GM21825 (cell line): ENCODE data around the gene KAZN.

ENCODE experiments used
- ATAC-seq: cut with Tn5 transposase; IDR thresholded peaks from one replicate; pipeline ENCODE4 v1.9.1; 2021; ENCODE audit warnings: mild to moderate bottlenecking, moderate library complexity; ENCODE audit not compliant: unreplicated experiment

The KAZN gene

DNA sequence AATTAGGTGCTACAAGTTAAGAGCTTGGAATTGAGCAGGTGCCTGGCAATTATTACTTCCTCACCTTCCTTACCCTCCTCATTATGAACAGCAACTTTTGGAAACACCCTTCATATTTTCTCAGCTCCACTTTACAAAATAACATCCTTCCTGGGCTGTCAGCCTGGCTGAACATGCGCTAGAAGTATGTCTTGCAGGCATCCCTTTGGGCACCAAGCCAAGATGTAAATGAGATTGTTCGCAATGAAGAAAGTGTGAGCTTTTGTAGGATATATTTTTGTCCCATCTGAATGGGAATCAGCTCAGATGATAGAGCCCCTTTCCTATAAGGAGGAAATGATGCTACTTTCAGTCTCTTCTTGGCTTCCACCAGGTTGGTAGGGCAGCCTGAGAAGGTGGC lies 245.9 kb downstream of the KAZN start:
- no peak for ATAC-seq

DNA sequence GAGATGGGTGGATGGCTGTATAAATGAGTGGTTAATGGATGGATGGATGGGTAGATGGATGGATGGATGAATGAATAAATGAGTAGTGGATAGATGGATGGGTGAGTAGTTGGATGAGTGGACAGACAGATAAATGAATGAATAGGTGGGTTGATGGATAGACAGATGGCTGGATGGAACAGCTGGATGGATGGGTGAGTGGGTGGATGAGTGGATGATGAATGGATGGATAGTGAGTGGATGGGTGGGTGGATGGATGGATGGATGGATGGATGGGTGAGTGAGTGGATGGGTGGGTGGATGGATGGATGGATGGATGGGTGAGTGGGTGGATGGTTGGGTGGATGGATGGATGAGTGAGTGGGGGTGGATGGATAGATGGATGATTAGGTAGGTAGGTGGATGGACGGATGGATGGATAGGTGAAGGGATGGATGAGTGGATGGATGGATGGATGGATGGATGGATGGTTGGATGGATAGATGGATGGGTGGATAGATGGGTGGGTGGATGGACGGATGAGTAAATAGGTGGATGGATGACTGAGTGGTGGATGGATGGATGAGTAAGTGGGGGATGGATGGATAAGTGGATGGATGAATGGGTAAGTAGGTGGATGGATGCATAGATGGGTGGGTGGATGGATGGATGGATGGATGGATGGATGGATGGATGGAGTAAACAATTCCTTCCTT lies 246.6 kb downstream of the KAZN start:
- no peak for ATAC-seq

DNA sequence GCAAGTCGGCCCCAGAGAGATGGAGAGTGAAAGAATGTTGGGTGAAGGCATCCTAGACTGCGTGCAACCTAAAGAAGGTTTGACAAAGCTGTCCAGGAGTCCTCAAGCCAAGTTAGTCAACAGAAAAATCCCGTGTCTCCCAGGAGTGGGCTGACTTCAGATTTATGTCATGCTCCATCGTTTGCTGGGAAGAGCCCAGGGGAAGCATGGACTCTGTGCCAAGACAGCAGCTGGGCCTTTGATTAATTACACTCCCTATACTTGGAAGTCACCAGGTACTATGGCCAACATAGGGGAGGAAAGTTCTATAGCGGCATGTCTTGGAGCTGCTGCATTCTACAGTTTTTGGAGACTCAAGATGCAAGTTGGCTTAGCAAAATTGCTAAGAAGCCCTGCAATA lies 247.4 kb downstream of the KAZN start:
- ATAC-seq = no peak

DNA sequence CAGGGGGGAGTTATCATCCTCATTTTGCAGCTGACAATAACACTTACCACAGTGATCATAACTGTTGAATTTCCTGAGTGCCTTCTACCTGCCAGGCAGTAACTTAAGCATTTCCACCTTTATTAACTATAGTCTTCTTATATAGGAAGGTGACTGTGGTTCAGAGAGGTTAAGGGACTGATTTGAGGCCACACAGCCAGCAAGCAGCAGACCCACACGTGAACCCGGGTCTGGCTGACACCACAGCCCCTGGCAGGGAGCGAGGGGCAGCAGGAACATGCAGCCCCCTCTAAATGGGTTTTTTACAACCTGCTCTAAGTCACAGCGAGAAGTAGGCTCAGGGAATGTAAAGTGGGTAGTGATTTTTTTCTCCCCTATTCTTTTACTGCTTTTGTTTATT lies 248.2 kb downstream of the KAZN start:
- no peak for ATAC-seq

DNA sequence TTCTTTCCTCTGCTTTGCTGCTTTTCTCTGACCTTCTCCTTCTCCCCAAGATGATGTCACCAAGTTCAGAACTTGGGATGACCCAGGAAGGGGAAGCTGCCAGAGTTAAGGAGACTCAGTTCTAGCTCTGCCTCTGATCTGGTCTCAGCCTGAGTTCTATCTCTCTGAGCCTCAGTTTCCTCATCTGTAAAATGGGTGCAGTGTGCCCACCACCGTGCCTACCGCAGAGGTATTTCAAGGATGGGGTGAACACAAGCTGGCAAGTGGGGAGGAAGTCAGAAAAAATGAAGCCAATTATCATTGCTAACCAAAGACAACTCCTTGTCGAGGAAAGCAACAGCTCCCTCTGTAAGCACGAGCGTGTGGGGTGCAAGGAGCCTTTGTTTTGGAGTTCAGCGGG lies 249.7 kb downstream of the KAZN start:
- no peak for ATAC-seq

DNA sequence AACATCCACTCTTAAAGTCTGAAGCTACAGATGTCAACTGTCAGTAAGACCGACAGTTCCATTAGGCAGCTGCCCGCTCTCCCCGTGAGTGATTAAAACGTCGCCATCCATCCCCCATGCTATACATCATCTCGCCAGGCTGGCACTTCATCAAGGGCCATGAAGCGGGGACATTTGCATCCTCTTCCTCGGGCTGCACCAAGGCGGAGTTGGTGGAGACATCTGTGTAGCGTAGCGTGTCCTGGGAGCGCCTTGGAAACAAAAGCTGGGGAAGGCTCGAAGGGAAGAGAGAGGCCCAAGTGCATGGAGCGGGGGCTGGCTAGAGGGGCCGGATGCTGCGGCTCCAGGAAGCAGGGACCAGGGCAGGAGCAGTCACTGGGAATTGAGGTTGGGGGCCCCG lies 250.1 kb downstream of the KAZN start:
- no peak for ATAC-seq

DNA sequence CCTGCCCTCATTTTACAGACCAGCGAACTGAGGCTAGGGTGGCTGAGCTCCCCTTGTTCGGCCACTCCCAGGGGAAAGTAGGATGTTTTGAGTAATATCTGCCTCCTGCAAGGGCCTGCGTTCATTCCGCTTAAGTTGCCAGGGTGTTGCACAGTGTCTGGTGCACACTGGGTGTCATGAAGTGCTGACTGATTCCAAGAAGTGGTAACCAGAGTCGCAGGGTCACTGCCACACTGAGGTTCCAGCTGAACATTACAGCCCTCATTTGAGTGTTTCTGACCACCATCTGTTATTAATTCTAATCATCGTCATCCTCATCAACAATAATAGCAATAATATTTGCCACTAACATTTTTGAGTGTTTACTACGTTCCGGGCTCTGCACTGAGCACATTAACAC lies 250.6 kb downstream of the KAZN start:
- ATAC-seq = no peak

DNA sequence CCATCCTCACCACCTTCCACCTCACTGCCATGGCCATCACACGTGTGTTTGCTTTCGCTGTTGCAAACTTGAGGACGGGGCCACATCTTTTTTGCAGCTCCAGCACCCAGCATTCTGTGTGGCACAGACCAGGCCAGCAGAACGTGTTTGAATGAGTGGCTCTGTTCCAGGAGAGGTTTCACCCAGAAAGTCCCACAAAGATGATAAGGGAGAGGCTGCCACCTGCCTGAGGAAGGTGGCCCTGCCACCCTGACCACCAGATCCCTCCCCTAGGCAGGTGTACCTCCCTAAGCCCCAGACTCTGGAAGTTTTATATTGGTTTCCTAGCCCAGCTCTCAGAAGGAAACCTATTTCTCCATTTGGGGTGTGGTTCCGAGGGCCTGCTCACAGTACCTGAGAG lies 252.1 kb downstream of the KAZN start:
- ATAC-seq = no peak

DNA sequence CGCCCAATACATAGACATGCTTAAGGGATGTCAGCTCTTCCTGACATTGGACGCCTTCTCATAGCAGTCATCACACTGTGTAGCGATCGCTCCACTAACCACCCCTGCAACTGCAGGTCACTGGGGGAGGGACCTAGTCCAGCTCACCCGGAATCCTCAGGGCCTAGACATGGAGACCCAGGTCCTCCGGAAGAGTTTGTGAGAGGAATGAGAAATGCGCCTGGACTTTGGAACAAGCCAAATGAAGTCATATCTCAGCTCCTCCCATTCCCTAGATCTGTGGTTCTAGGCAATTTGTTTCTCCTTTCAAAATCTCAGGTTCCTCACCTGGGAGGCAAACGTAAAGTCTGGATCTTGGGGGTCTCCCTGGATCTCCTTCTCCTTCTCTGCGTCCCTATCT lies 253.3 kb downstream of the KAZN start:
- no peak for ATAC-seq

DNA sequence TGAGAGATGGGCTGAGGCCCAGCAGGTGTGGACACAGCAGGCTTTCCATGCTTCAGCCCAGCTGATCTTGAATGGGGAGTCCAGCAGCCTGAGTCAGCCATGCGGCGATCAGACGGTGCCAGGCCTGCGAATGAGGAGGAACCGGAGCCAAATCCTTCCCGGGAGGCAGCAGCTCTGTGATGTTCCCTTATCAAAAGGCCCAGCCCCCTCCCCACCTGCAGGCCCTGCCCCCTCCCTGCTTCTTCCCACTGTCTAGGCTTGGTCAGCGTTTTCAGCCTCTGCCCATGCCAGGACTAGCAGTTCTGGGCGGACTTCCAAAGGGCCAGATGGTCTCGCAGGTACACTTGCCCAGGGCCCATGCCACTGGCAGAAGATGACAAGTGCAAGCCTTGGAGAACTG lies 253.8 kb downstream of the KAZN start:
- no peak for ATAC-seq

DNA sequence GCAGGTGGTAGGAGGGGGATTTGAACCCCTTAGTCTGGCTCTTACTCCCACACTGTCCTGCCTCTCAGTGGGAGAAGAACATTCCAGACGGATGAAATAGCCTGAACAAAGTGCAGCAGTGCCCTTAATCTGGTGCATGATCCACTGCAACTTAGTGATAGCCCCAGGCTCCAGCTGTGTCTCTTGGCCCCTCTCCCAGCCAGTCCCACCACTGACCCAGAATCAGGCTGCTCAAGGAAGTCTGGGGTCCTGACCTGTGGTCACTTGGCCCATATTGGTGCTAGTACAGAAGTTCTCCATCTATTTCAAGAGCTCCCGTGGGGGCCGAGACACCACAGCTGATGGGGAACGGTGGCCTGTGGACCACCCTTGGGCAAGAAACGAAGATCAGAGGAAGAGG lies 255.0 kb downstream of the KAZN start:
- no peak for ATAC-seq

DNA sequence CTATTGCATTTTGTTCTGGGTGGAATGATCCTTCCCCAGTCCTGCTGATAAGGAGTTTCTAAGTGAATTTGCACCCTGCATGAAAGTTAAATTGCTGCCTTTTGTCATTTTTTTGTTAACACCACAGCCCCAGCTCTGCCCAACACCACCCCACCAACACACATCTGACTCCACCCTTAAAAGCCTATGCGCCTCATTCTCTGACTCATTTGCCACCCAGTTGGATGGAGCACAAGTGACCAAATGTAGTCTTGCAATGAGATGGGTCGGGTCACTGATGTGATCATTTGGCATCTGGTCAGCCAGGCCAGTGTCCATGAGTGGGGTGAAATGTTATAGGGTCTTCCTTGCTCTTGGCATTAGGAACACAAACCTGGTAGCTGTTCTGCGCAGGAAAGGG lies 256.8 kb downstream of the KAZN start:
- ATAC-seq = no peak

DNA sequence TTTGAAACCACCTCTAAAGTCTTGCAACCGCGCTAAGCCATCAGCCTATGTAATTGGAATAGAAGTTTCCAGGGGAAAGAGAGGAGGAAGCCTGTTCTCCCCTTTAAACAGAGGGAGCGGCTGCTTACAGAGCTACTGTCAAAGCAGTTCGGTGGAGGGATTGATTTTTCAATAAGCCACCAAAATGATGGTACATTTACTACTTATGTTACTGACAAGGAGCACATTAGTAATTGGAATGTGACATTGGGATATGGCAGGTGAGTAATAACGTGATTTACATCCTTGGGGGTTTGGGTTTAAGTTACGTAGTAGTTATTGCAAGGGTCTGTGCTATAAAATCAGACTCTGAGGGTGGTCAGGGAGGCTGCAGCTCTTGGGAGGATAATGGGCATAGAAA lies 257.3 kb downstream of the KAZN start:
- no peak for ATAC-seq

DNA sequence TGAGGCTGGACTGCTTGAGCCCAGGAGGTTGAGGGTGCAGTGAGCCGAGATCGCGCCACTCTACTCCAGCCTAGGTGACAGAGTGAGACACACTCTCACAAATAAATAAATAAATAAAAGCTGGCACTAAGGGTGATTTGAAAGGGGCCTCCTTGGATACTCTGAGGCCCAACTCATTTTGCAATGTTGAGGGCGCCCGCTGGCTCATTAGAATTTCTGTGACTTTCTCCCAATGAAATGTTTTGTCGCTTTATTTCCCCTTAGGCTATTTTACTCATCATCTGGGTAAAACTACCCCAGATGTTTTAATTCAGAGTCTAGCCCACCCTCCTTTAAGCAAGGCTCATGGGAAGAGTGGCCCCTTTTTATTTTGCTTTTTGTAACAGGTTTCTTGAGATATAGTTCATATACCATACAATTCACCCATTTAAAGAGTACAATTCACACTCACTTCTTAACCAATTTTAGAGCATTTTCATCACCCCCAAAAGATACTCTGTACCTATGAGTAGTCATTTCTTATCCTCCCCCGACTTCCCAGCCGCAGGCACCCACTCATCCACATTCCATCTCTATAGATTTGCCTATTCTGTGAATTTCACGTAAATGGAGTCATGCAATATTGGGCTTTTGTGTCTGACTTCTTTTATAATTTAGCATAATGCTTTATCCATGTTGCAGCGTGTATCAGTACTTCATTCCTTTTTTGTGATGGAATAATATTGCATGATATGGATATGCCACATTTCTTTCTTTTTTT lies 259.1 kb downstream of the KAZN start:
- ATAC-seq = no peak

DNA sequence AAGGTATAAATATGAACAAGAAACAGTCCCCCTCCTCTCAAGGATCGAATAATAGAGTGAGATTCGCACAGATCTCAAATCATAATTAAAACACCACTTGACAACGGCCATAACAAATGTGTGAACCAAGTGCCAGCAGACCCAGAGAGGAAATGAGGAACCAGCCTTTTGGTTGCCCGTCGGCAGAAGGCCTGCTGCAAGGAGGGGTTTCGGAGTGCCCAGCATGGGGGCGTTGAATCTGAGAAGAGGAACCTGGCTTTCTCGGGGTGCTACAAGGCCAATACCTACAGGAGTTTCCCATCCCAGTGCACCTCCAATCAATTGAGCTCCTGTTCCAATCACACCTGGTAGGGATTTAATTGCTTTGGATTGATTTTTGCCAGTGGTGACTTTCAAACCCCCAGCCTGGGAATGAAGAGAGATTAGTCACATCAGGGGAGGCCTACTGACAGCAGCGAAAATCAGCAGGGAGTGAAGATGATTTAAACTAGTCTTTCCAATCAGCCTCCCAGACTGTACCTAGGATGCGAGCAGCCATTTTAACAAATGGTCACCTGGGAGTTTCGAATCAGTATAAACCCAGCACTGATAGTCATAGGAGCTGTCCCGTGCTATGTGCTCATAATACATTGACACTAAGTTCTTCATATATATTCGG lies 263.8 kb downstream of the KAZN start:
- ATAC-seq = no peak

DNA sequence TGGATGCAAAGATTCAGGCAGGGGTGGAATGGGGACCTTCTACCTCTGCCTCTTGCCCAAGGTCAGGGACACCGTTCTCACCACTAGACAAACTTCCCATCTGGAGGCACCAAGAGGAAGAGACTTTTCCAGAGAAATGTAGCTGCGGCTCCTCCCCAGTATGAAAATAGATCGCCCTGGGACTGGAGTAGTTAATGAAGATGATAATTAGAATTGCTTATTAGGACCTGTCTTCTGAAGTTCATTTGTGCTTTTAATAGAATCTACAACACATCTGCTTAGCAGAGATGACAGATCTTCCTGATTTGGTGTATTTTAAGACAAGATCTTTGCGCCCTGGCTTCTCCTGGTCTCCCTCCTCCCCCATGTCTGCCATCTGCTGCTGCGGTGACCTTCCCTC lies 266.6 kb downstream of the KAZN start:
- no peak for ATAC-seq

DNA sequence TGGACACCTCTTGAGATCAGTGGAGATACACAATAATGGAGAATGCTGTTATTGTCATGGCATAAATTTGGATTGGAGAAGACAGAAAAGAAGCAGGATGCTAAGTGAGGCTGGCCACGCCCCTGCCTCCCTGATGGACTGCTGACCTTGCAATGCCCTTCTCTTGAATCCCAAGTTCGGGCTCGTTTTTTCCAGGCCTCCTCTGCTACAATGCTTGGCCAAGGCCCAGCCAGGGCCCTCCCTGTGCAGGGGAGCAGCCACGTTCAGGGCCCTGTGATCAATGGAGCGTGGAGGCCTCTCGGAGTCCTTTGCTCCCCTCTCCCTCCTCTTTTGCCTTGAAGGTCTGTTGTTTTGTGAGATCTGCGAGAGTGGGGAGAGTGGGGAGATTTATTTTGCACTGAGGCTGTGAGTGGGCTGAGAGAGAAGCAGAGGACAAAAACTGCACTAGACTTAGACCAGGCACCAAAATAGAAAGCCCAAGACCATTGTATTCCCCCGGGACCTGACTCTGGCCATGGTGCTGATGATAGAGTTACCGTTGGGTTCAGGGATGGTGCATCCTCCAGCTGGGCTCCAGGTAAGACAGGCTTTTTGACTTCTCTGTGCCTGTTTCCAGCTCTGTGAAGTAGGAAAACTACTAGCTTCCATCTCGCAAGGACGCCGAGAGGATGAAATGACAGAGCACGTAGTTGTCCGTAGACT lies 268.6 kb downstream of the KAZN start:
- ATAC-seq = no peak

DNA sequence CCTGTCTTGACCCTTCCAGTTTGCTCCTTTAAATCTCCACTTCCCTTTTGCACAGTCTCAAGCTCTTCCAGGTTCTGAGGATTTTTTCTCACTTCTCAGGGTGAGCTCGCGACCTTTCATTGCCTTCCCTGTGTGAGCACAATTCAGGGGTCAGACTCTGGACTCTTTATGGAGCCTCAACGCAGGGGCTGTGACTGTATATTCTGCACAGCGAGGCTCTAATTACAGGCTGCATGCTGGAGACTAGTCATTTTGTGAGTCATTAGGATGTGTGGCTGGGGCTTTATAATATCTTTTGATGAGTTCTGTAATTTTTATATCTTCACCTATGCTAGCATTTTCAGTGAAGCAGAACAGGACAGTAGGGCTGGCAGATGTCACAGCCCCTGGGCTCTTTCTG lies 270.7 kb downstream of the KAZN start:
- no peak for ATAC-seq

DNA sequence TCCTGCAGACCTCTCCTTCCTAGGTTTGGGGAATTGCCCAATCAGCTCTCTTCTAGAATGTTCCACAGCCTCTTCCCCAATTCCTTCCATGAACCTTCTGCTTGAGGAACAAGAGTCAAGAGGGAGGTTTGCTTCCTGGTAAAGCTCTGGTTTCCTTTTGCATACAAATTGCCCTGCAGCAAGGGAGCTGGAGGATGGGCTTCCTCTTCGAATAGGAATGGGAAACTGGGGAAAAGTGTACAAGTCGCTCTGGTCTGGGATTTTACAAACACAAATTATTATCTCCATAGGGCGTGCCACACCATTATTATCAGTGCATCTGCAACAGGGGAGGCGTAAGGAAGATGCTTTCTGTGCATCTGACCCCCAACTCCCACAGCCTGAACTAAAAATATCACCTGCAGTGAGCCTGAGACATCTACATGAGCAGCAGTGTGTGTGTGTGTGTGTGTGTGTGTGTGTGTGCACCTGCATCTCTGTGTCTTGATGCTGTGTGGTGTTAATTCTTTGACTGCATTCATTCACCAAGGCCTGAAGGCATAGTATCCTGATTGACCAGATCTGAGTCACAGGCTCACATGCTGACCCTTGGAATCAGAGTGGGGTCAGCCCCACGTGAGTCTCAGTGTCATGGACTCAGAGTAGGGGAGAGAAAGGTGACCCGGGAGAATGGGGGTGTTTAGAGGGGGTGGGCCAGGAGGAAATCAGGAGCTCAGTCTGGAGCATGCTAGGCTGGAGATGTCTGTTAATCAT lies 272.9 kb downstream of the KAZN start:
- no peak for ATAC-seq

DNA sequence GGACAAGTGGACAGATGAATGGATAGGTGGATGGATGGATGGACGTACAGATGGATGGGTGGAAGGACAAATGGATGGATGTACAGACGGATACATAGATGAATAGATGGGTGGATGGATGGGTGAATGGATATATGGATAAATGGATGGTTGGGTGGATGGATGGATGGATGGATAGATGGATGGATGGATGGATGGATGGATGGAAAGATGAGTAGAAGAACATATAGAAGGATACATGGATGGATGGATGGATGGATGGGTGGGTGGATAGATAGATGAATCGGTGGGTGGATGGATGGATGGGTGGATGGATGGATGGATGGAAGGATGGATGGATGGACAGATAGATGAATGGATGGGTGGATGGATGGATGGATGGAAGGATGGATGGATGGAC lies 274.3 kb downstream of the KAZN start:
- ATAC-seq = no peak

DNA sequence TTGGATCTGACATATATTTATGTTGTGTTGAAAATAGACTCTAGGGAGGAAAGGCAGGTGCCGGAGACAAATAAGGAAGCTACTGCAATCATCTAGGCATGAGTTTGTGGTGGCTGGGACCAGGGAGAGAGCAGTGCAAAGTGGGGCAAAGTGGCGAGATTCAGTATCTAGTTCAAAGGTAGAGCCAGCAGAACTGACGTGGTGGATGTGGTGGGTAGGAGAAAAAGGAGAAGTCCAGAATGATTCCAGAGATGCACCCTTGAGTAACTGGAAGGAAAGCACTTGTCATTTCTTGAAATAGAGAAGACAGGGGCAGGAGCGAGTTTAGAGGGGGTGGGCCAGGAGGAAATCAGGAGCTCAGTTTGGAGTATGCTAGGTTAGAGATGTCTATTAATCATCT lies 275.2 kb downstream of the KAZN start:
- no peak for ATAC-seq
